ENCODE results near the gene NKX2-3. TPM values are rescaled to one million over a fixed set of nuclear protein-coding genes. Genes with fewer than 3 reads are reported as not detected.

NKX2-3 gene
- total RNA-seq, 4 donors from 2014 or later, result not detected

DNA sequence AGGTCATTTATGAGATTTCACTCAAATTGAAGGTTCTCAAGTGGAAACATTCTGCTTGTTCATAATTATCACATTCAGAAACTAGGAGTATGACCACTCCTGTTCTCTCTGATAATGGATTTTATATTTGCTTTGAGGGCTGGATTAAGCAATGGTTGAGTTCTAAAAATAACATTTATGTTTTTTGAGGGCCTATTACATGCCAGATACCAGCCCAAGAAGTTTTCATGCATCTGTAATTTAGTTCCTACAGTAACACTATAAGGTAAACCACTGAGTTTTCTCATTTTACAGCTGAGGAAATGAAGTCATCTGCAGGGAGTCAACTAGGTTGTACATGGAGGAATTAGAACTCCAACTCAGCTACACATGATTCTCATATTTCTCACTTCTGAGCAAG, 25.5 kb upstream of the NKX2-3 start:
- no peak for TF ChIP-seq CTCF (IDR thresholded peaks at IDR 0.05; ENCODE audit: low read depth)

- no peak for TF ChIP-seq CTCF (IDR thresholded peaks at IDR 0.05; ENCODE audit: low read depth)
Measured at GRCh38 chr10:99513061-99513460, 19.7 kb upstream of the NKX2-3 start.

GRCh38 chr10:99519690-99520039, 13.1 kb upstream of the NKX2-3 start:
- no peak for TF ChIP-seq CTCF (IDR thresholded peaks at IDR 0.05; ENCODE audit: low read depth)

DNA sequence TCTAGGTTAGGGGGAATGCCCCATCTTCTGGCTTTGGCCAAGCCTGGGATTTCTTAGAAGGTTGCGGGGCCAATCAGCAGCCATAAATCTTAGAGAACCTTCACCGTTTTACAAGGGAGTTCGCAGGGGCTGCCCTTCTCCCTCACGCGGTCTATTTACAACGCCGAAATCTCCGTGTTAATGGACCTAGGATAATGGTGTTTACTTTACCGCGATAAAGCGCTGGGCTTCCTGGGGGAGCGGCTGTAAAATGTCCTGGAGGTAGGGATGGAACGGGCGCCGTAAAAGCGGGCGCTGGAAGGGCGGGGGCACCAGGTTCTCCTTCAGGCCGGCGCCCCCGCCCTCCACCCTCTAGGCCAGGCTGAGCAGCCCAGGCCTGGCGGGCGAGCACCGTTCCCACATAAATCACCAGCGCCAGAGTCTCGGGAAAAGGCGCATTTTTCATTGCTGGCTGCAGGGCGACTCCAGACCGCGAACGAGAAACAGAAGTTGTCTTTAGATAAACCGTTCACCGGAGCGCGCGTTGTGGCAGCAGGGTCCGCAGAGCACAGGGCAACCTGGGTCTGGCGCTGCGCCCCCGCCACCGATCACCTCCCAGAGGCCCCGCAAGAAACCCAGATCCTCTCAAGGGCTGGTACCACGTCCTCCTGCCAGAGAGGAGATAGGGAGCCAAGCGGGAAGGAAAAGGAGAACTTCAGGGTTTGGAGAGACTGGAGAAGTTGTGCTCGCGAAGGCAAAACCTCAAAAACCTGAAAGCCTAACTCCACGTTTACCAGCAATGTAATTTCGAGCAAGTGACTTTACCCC, 12.5 kb upstream of the NKX2-3 start:
- no peak for TF ChIP-seq CTCF (IDR thresholded peaks at IDR 0.05; ENCODE audit: low read depth)

GRCh38 chr10:99520847-99521764, 11.6 kb upstream of the NKX2-3 start:
- no peak for TF ChIP-seq CTCF (IDR thresholded peaks at IDR 0.05; ENCODE audit: low read depth)

DNA sequence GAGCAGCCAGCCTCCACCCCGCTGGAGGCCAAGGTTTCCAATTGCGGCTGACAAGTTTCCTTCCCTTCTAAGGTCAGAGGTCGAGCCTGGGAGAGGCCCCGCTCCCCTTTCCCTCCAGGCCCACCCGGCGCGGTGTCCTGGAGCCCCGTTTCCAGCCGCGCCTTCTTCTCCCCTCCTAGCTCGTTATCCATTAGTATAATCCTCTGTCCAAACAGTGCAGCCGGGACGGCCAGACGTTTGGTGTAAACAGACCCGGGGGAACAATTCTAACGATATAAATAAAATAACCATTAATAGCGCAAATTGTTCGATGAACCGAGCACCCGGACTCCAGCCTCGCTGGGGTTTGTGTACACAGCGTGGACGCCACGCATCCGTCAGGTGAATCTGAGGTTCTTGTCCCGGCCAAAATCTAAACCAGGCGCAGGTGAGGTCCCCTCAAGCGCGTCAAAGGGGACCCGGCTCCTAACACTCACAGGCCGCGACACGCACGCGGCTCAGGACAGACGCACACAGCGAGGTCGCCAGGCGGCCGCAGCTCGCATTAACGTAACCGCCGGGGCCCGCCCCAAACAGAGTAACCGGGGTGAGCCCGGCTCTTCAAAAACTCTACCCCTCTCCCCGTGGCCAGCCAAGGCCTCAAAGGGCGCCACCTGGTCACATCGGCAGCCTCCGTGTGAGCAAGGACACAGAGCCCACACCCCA, 10.8 kb upstream of the NKX2-3 start:
- TF ChIP-seq CTCF (IDR thresholded peaks at IDR 0.05; ENCODE audit: low read depth), result no peak

All from subcutaneous adipose tissue (tissue), 4 donors.